ENCODE measurements around the gene TAF10. TPM values are rescaled to one million over a fixed set of nuclear protein-coding genes. Genes with fewer than 3 reads are reported as not detected.
A peak's percentile ranks its signal among the peaks of the same experiment; 100 is the strongest.

TAF10 gene
- total RNA-seq, 2 donors from 2014 or later: 102 to 105 TPM

GRCh38 chr11:6627762-6628241 is 15.8 kb upstream of the TAF10 start:
- intact Hi-C loops (cut with DNase I): no loop called here
- no peak for ATAC-seq
- DNase-seq: no peak

GRCh38 chr11:6626971-6627761 is 15.2 kb upstream of the TAF10 start:
- DNase-seq (no peak), ATAC-seq (peak; percentile 12 to 27)
- intact Hi-C loops (cut with DNase I): no loop called here

GRCh38 chr11:6625832-6626420 is 13.9 kb upstream of the TAF10 start:
- no peak for ATAC-seq
- intact Hi-C loops (cut with DNase I): no loop called here
- DNase-seq: no peak

GRCh38 chr11:6625156-6625831 is 13.3 kb upstream of the TAF10 start:
- DNase-seq: no peak
- ATAC-seq: no peak
- intact Hi-C loops (cut with DNase I): no loop called here

- intact Hi-C loops (cut with DNase I): loop anchor here in 1 of 2 donors (5.0 kb wide), 1 partner anchor 59 kb away; the partner anchor contains the start of gene MRPL17
- ATAC-seq (no peak), DNase-seq (no peak)
Observed at GRCh38 chr11:6623391-6624363, 11.7 kb upstream of the TAF10 start.

GRCh38 chr11:6622261-6623171 is 10.5 kb upstream of the TAF10 start:
- ATAC-seq: no peak
- intact Hi-C loops (cut with DNase I): loop anchor here in 1 of 2 donors (5.0 kb wide), 1 partner anchor 60 kb away; the partner anchor contains the start of gene MRPL17
- no peak for DNase-seq

- no peak for ATAC-seq
- intact Hi-C loops (cut with DNase I): loop anchor here in 1 of 2 donors (5.0 kb wide), 1 partner anchor 61 kb away; the partner anchor contains the start of gene MRPL17
- DNase-seq: no peak
Observed at GRCh38 chr11:6621711-6622211, 9.7 kb upstream of the TAF10 start.

GRCh38 chr11:6620636-6621035 is 8.6 kb upstream of the TAF10 start:
- intact Hi-C loops (cut with DNase I): loop anchor here in 1 of 2 donors (5.0 kb wide), 1 partner anchor 62 kb away; the partner anchor contains the start of gene MRPL17
- no peak for ATAC-seq
- no peak for DNase-seq

GRCh38 chr11:6619004-6619745 is 7.2 kb upstream of the TAF10 start, which contains the start of gene TPP1:
TPP1 (minus strand) TSS chr11:6619422; CDS start chr11:6619400, 22 bp downstream.
- ATAC-seq: peak; percentile 96 to 98
- intact Hi-C loops (cut with DNase I): no loop called here

GRCh38 chr11:6618117-6619003 is 6.3 kb upstream of the TAF10 start:
- DNase-seq (no peak), ATAC-seq (peak; percentile 12 to 21)
- intact Hi-C loops (cut with DNase I): no loop called here

More at GRCh38 chr11:6619004-6619745, 7.2 kb upstream of the TAF10 start, which contains the start of gene TPP1:
- peak; percentile 92 for DNase-seq

GRCh38 chr11:6617315-6617781 is 5.3 kb upstream of the TAF10 start:
- intact Hi-C loops (cut with DNase I): no loop called here
- ATAC-seq: no peak
- no peak for DNase-seq

- no peak for DNase-seq
- intact Hi-C loops (cut with DNase I): no loop called here
Observed at GRCh38 chr11:6616596-6617250, 4.7 kb upstream of the TAF10 start.

GRCh38 chr11:6615882-6616585 is 4.0 kb upstream of the TAF10 start:
- intact Hi-C loops (cut with DNase I): no loop called here
- DNase-seq (no peak), ATAC-seq (no peak)

More at GRCh38 chr11:6616596-6617250, 4.7 kb upstream of the TAF10 start:
- ATAC-seq: no peak

- ATAC-seq (no peak), DNase-seq (no peak)
- intact Hi-C loops (cut with DNase I): no loop called here
Observed at GRCh38 chr11:6615046-6615445, 3.0 kb upstream of the TAF10 start.

Measured in left cardiac atrium (tissue), 4 donors.